ENCODE data around the gene WWOX.
A peak's percentile ranks its signal among the peaks of the same experiment; 100 is the strongest.

Gene WWOX

DNA sequence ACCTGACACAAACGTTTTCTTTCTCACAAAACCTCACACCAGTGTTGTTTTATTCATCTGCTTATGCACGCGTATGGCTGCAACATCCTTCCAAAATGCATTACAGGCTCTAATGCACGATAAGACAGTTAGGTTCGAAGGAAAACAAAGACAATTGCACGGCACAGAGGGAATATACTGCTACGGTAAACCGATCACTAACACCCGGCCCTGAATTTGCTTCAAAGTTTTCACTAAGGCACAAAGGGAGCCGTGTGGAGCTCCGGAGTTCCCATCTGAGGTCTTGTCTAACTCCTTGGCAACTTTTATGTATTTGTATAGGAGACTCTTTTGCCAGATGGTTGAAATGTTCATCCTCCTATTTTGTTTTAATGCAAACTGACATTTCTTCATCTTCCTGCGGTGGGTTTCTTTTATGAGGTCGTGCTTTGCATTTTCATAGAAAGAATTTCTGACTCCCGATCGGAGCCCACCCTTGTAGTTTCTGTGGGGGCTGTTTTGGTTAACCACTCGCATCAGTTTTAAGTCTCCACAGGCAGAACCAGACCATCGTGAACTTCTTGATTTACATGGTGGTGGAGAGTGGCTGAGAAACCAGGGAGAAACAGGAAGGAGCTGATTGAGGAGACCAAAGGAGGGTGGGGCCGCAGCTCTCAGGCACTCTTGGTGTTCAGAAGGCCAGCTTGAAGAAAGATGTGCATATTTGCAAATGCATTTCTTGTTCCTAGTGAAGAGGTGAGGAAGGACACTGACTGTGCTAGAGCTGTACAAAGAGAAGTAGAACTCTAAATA lies 984.2 kb downstream of the WWOX start:
- DNase-seq (ENCODE audit: low read depth): peak; percentile 67
- TF ChIP-seq MYC (IDR thresholded peaks at IDR 0.05; ENCODE audit: low read depth, low read length) (no peak), POLR2A (IDR thresholded peaks at IDR 0.05; ENCODE audit: extremely low read depth, insufficient read length) (no peak)
- TF ChIP-seq, protein P1, sequence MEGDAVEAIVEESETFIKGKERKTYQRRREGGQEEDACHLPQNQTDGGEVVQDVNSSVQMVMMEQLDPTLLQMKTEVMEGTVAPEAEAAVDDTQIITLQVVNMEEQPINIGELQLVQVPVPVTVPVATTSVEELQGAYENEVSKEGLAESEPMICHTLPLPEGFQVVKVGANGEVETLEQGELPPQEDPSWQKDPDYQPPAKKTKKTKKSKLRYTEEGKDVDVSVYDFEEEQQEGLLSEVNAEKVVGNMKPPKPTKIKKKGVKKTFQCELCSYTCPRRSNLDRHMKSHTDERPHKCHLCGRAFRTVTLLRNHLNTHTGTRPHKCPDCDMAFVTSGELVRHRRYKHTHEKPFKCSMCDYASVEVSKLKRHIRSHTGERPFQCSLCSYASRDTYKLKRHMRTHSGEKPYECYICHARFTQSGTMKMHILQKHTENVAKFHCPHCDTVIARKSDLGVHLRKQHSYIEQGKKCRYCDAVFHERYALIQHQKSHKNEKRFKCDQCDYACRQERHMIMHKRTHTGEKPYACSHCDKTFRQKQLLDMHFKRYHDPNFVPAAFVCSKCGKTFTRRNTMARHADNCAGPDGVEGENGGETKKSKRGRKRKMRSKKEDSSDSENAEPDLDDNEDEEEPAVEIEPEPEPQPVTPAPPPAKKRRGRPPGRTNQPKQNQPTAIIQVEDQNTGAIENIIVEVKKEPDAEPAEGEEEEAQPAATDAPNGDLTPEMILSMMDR (IDR thresholded peaks at IDR 0.05; ENCODE audit: low read depth, low read length): no peak
- TF ChIP-seq, protein P2, sequence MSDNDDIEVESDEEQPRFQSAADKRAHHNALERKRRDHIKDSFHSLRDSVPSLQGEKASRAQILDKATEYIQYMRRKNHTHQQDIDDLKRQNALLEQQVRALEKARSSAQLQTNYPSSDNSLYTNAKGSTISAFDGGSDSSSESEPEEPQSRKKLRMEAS (IDR thresholded peaks at IDR 0.05; ENCODE audit: low read depth, low read length): no peak
- H3K4me3 ChIP-seq (ENCODE audit: low read depth, low read length): no peak overlapping the region

DNA sequence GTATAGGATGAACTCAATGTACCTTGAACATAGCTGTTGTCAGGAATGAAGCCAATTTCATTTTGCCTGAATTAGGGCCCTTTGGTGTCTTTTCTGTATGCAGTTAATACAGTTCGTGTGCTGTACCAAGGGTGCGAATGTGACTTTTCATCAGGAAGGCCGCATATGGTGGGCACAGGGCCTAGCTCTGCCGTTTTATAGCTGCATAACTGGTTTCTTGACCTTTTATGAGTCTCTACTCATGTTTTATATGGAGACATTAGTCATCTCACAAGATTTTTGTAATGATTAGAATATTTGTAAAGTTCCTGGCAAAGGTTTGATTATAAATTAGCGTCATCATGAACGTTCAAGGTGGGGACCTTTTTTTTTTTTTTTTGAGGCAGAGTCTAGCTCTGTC lies 989.5 kb downstream of the WWOX start:
- no peak for DNase-seq (ENCODE audit: low read depth)
- TF ChIP-seq, protein P1 (IDR thresholded peaks at IDR 0.05; ENCODE audit: low read depth, low read length): no peak
- TF ChIP-seq, protein P2 (IDR thresholded peaks at IDR 0.05; ENCODE audit: low read depth, low read length): no peak
- TF ChIP-seq POLR2A (IDR thresholded peaks at IDR 0.05; ENCODE audit: extremely low read depth, insufficient read length): no peak
- no peak for TF ChIP-seq MYC (IDR thresholded peaks at IDR 0.05; ENCODE audit: low read depth, low read length)
- H3K4me3 ChIP-seq (ENCODE audit: low read depth, low read length): no peak overlapping the region

DNA sequence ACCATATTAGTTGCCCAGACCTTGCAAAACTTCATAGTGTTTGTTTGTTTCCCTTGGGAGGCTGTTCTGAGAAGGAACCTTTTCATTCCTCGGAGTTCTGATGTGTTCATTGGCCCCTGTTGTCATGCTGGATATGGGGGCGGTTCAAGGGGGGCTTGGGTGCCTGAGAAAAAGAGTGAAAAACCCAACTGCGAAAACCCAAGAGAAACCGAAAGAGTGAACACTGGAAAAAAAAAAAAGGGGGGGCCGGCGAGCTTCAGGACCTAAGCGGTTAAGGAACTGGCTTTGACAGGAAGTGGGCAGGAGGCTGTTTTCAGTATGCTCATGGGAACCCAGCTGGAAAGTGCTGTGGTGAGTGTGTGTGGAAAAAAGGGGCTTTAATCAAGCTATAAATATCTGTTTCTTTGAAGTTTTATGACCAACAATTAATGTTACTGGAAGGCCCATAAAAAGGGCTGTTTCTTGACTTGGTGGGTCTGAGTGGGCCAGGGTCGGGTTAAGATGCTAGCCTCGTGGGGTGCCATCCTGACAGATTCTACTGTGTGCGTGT lies 990.4 kb downstream of the WWOX start:
- H3K4me3 ChIP-seq (ENCODE audit: low read depth, low read length): peak overlapping the region; percentile 62
- peak; percentile 96 for DNase-seq (ENCODE audit: low read depth)
- TF ChIP-seq, protein P2 (IDR thresholded peaks at IDR 0.05; ENCODE audit: low read depth, low read length): 0 out of 2 replicates have a peak, but pooled peaks have one; percentile 18
- TF ChIP-seq, protein P1 (IDR thresholded peaks at IDR 0.05; ENCODE audit: low read depth, low read length): no peak
- peak; percentile 17; the same call in 1 of the 2 replicates for TF ChIP-seq MYC (IDR thresholded peaks at IDR 0.05; ENCODE audit: low read depth, low read length)
- TF ChIP-seq POLR2A (IDR thresholded peaks at IDR 0.05; ENCODE audit: extremely low read depth, insufficient read length): no peak

DNA sequence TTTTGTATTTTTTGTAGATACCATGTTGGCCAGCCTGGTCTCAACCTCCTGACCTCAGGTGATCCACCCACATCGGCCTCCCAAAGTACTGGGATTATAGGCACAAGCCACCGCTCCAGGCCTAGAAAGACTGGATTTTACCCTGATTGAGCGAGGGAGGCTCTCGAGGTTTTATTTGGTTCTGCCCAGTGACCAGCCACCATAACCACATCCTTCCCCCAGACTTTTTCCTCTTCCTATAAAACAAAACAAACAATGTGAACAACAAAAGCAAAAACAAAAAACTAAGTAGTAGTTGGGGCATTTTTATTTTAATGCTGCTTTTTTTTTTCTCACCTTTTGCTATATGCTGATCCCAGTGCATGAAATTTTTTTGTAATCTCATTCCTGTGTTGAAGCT lies 991.5 kb downstream of the WWOX start:
- peak overlapping the region; percentile 62 for H3K4me3 ChIP-seq (ENCODE audit: low read depth, low read length)
- TF ChIP-seq, protein P1 (IDR thresholded peaks at IDR 0.05; ENCODE audit: low read depth, low read length): no peak
- TF ChIP-seq POLR2A (IDR thresholded peaks at IDR 0.05; ENCODE audit: extremely low read depth, insufficient read length): no peak
- TF ChIP-seq, protein P2 (IDR thresholded peaks at IDR 0.05; ENCODE audit: low read depth, low read length): no peak

DNA sequence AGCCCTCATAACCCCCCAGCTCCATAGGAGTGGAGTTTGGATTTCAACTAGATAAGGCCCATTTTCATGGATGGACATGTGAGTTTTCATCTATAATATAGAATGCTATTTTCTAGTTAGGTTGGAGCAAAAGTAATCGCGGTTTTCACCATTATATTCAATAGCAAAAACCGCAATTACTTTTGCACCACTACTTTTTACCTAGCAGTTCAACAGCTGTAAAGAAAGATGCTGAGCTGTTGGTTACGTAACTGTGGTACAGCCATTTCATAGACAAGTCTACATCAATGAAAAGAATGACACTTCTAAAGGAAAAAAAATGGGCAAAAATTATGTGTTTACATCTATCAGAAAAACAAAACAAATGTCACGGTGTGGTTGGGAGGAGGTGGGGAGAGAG lies 993.4 kb downstream of the WWOX start:
- peak overlapping the region; percentile 23 for H3K4me3 ChIP-seq (ENCODE audit: low read depth, low read length)
- TF ChIP-seq, protein P1 (IDR thresholded peaks at IDR 0.05; ENCODE audit: low read depth, low read length): no peak
- no peak for TF ChIP-seq POLR2A (IDR thresholded peaks at IDR 0.05; ENCODE audit: extremely low read depth, insufficient read length)
- TF ChIP-seq MYC (IDR thresholded peaks at IDR 0.05; ENCODE audit: low read depth, low read length): no peak
- TF ChIP-seq, protein P2 (IDR thresholded peaks at IDR 0.05; ENCODE audit: low read depth, low read length): no peak
- DNase-seq (ENCODE audit: low read depth): peak; percentile 75

More for the DNA sequence above, 991.5 kb downstream of the WWOX start:
- DNase-seq (ENCODE audit: low read depth): peak; percentile 71

Measured in NB4 (cell line).